HG03135 (cell line): ENCODE data around the gene RSPH3.

ENCODE experiments used
- ATAC-seq: cut with Tn5 transposase; IDR thresholded peaks from one replicate; pipeline ENCODE4 v1.9.1; 2021; ENCODE audit warnings: mild to moderate bottlenecking, moderate library complexity; ENCODE audit not compliant: unreplicated experiment

The RSPH3 gene

GRCh38 chr6:158938811-158939254 is 61.2 kb downstream of the RSPH3 start:
- ATAC-seq: no peak

GRCh38 chr6:158938220-158938619 is 61.8 kb downstream of the RSPH3 start:
- ATAC-seq: no peak

GRCh38 chr6:158934157-158934556 is 65.8 kb downstream of the RSPH3 start:
- no peak for ATAC-seq

GRCh38 chr6:158933079-158933595 is 66.9 kb downstream of the RSPH3 start:
- no peak for ATAC-seq

GRCh38 chr6:158928068-158928467 is 71.9 kb downstream of the RSPH3 start:
- ATAC-seq: no peak

GRCh38 chr6:158926414-158926813 is 73.6 kb downstream of the RSPH3 start:
- no peak for ATAC-seq

- no peak for ATAC-seq
Measured at GRCh38 chr6:158924499-158925455, 75.2 kb downstream of the RSPH3 start.

- no peak for ATAC-seq
Measured at GRCh38 chr6:158923805-158924498, 76.0 kb downstream of the RSPH3 start.
